Measurements from ENCODE around the gene CEP72. TPM values are rescaled to one million over a fixed set of nuclear protein-coding genes. Genes with fewer than 3 reads are reported as not detected.
"Not testable (repeated sequence)": the region's sequence is repeated elsewhere in the genome, so short reads cannot be mapped to it uniquely, and the experiment has no call there.

Gene CEP72
- total RNA-seq, 2 donors from 2014 or later = 24.8 to 44.2 TPM

GRCh38 chr5:575636-576035 lies 36.5 kb upstream of the CEP72 start:
- Mint-ChIP-seq H3K36me3 (peaks cover 8 to 16% of the 10 kb centered on the region in 2 donors), H3K9me3 (peaks cover 12 to 14% of the 10 kb centered on the region in 2 donors), H3K27ac (no peak overlapping the region)
- DNase-seq (ENCODE audit: low spot score in 2 of 2) (no peak), ATAC-seq (no peak)

- H3K9me3 Mint-ChIP-seq = peaks cover 12 to 14% of the 10 kb centered on the region in 2 donors
- H3K36me3 Mint-ChIP-seq = peaks cover 8 to 16% of the 10 kb centered on the region in 2 donors
- not testable (repeated sequence) for ATAC-seq; DNase-seq (ENCODE audit: low spot score in 2 of 2); H3K27ac Mint-ChIP-seq
These were observed 34.9 kb upstream of the CEP72 start for GRCh38 chr5:577214-577613.

- Mint-ChIP-seq H3K9me3 (peaks cover 12 to 14% of the 10 kb centered on the region in 2 donors), H3K36me3 (peaks cover 8 to 16% of the 10 kb centered on the region in 2 donors), H3K27ac (no peak overlapping the region)
- DNase-seq (ENCODE audit: low spot score in 2 of 2) = no peak
- ATAC-seq = no peak
These were observed 34.3 kb upstream of the CEP72 start for GRCh38 chr5:577800-578199.

GRCh38 chr5:579211-579610 lies 32.9 kb upstream of the CEP72 start:
- H3K27ac Mint-ChIP-seq = no peak overlapping the region
- peaks cover 17 to 20% of the 10 kb centered on the region in 2 donors for H3K9me3 Mint-ChIP-seq
- no peak for ATAC-seq
- DNase-seq (ENCODE audit: low spot score in 2 of 2) = no peak
- peaks cover 8 to 16% of the 10 kb centered on the region in 2 donors for H3K36me3 Mint-ChIP-seq

- DNase-seq (ENCODE audit: low spot score in 2 of 2) = no peak
- no peak for ATAC-seq
- peaks cover 8 to 15% of the 10 kb centered on the region in 2 donors for H3K36me3 Mint-ChIP-seq
- H3K27ac Mint-ChIP-seq = no peak overlapping the region
- H3K9me3 Mint-ChIP-seq = peaks cover 17 to 20% of the 10 kb centered on the region in 2 donors
These were observed 32.3 kb upstream of the CEP72 start for GRCh38 chr5:579746-580366.

- Mint-ChIP-seq H3K9me3 (peaks cover 14 to 17% of the 10 kb centered on the region in 2 donors), H3K27ac (no peak overlapping the region), H3K36me3 (peaks cover 4 to 9% of the 10 kb centered on the region in 2 donors)
- DNase-seq (ENCODE audit: low spot score in 2 of 2) = no peak
- ATAC-seq = no peak
These were observed 31.7 kb upstream of the CEP72 start for GRCh38 chr5:580436-580835.

GRCh38 chr5:581266-581665 lies 30.9 kb upstream of the CEP72 start:
- peaks cover 0 to 4% of the 10 kb centered on the region in 2 donors for H3K36me3 Mint-ChIP-seq
- no peak for DNase-seq (ENCODE audit: low spot score in 2 of 2)
- ATAC-seq = no peak
- peaks cover 9 to 17% of the 10 kb centered on the region in 2 donors for H3K9me3 Mint-ChIP-seq
- H3K27ac Mint-ChIP-seq = no peak overlapping the region

GRCh38 chr5:581941-582340 lies 30.2 kb upstream of the CEP72 start:
- ATAC-seq (no peak), DNase-seq (ENCODE audit: low spot score in 2 of 2) (no peak)
- H3K27ac Mint-ChIP-seq = no peak overlapping the region
- H3K36me3 Mint-ChIP-seq = no peaks in the 10 kb centered on the region
- H3K9me3 Mint-ChIP-seq = peaks cover 6 to 13% of the 10 kb centered on the region in 2 donors

- DNase-seq (ENCODE audit: low spot score in 2 of 2); ATAC-seq; H3K27ac Mint-ChIP-seq; H3K36me3 Mint-ChIP-seq: not testable (repeated sequence)
- peaks cover 6 to 12% of the 10 kb centered on the region in 2 donors for H3K9me3 Mint-ChIP-seq
These were observed 29.7 kb upstream of the CEP72 start for GRCh38 chr5:582445-582844.

GRCh38 chr5:582936-583635 lies 29.1 kb upstream of the CEP72 start:
- Mint-ChIP-seq H3K27ac (no peak overlapping the region), H3K36me3 (no peaks in the 10 kb centered on the region), H3K9me3 (peaks cover 6% of the 10 kb centered on the region in 2 donors)
- no peak for DNase-seq (ENCODE audit: low spot score in 2 of 2)
- ATAC-seq = no peak

- Mint-ChIP-seq H3K36me3 (no peaks in the 10 kb centered on the region), H3K9me3 (peaks cover 6% of the 10 kb centered on the region in 2 donors), H3K27ac (no peak overlapping the region)
- DNase-seq (ENCODE audit: low spot score in 2 of 2) = no peak
- no peak for ATAC-seq
These were observed 28.5 kb upstream of the CEP72 start for GRCh38 chr5:583645-584044.

GRCh38 chr5:584216-584615 lies 27.9 kb upstream of the CEP72 start:
- Mint-ChIP-seq H3K9me3 (peaks cover 6% of the 10 kb centered on the region in 2 donors), H3K27ac (no peak overlapping the region), H3K36me3 (peaks cover 0 to under 1% of the 10 kb centered on the region in 2 donors)
- ATAC-seq = no peak
- DNase-seq (ENCODE audit: low spot score in 2 of 2) = no peak

- ATAC-seq = no peak
- H3K36me3 Mint-ChIP-seq = peaks cover 0 to 6% of the 10 kb centered on the region in 2 donors
- H3K27ac Mint-ChIP-seq = no peak overlapping the region
- DNase-seq (ENCODE audit: low spot score in 2 of 2) = no peak
- peaks cover 6 to 11% of the 10 kb centered on the region in 2 donors for H3K9me3 Mint-ChIP-seq
These were observed 27.3 kb upstream of the CEP72 start for GRCh38 chr5:584846-585245.

GRCh38 chr5:585556-585955 lies 26.6 kb upstream of the CEP72 start:
- no peak for DNase-seq (ENCODE audit: low spot score in 2 of 2)
- H3K9me3 Mint-ChIP-seq = peaks cover 6 to 16% of the 10 kb centered on the region in 2 donors

GRCh38 chr5:585962-586628 lies 26.0 kb upstream of the CEP72 start:
- Mint-ChIP-seq H3K27ac (no peak overlapping the region), H3K36me3 (peaks cover 0 to 7% of the 10 kb centered on the region in 2 donors), H3K9me3 (peaks cover 6 to 16% of the 10 kb centered on the region in 2 donors)
- DNase-seq (ENCODE audit: low spot score in 2 of 2) = no peak
- ATAC-seq = no peak

More at GRCh38 chr5:585556-585955, 26.6 kb upstream of the CEP72 start:
- Mint-ChIP-seq H3K36me3 (peaks cover 0 to 7% of the 10 kb centered on the region in 2 donors), H3K27ac (no peak overlapping the region)
- no peak for ATAC-seq

- Mint-ChIP-seq H3K27ac (no peak overlapping the region), H3K36me3 (peaks cover 0 to 7% of the 10 kb centered on the region in 2 donors), H3K9me3 (peaks cover 6 to 16% of the 10 kb centered on the region in 2 donors)
- ATAC-seq (no peak), DNase-seq (ENCODE audit: low spot score in 2 of 2) (no peak)
These were observed 25.3 kb upstream of the CEP72 start for GRCh38 chr5:586751-587285.

- ATAC-seq (no peak), DNase-seq (ENCODE audit: low spot score in 2 of 2) (no peak)
- H3K27ac Mint-ChIP-seq = no peak overlapping the region
- H3K36me3 Mint-ChIP-seq = peaks cover 0 to 7% of the 10 kb centered on the region in 2 donors
- H3K9me3 Mint-ChIP-seq = peaks cover 6 to 16% of the 10 kb centered on the region in 2 donors
These were observed 24.7 kb upstream of the CEP72 start for GRCh38 chr5:587403-587802.

Data from activated naive CD4-positive, alpha-beta T cell treated with anti-CD3 and anti-CD28 coated beads, Interleukin-2, amount 50 U/mL, for 72 hours (primary cell).